ENCODE data around the gene IMPACT. TPM values are rescaled to one million over a fixed set of nuclear protein-coding genes. Genes with fewer than 3 reads are reported as not detected.

Gene IMPACT
- total RNA-seq, 1 donor from 2014 or later: 38.2 TPM

DNA sequence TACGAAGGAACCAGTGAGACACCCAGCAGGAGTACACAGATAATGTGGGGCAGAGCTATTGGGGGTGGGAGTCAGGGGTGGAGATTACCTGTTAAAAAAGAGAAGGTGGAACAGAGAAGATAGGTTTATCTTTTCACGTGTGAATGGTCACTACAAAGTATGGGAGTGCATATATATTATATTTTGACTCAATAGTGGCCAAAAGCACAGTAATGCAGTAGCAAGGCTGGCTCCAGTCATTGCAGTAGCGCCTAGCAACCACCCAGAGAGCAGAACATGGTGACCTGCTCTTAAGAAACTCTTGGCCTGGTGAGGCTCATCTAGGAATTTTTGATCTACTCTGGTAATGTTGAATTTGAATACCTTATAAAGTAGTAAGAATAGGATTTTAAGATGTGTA, 1.0 kb downstream of the IMPACT start:
- Histone ChIP-seq H3K9me3 (no peaks in the 10 kb centered on the region), H3K36me3 (no peaks in the 10 kb centered on the region), H3K4me3 (peak overlapping the region; percentile 82 to 96), H3K4me1 (peaks cover 6 to 7% of the 10 kb centered on the region in 2 donors), H3K27me3 (no peaks in the 10 kb centered on the region), H3K27ac (no peak overlapping the region)
- TF ChIP-seq, protein P1, sequence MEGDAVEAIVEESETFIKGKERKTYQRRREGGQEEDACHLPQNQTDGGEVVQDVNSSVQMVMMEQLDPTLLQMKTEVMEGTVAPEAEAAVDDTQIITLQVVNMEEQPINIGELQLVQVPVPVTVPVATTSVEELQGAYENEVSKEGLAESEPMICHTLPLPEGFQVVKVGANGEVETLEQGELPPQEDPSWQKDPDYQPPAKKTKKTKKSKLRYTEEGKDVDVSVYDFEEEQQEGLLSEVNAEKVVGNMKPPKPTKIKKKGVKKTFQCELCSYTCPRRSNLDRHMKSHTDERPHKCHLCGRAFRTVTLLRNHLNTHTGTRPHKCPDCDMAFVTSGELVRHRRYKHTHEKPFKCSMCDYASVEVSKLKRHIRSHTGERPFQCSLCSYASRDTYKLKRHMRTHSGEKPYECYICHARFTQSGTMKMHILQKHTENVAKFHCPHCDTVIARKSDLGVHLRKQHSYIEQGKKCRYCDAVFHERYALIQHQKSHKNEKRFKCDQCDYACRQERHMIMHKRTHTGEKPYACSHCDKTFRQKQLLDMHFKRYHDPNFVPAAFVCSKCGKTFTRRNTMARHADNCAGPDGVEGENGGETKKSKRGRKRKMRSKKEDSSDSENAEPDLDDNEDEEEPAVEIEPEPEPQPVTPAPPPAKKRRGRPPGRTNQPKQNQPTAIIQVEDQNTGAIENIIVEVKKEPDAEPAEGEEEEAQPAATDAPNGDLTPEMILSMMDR (IDR thresholded peaks at IDR 0.05): no peak
- no peak for DNase-seq (ENCODE audit: low spot score in 2 of 2)
- intact Hi-C loops (cut with DNase I): loop anchor here (5.0 kb wide), 3 partner anchors 65 to 920 kb away; no protein-coding TSS in a partner anchor

DNA sequence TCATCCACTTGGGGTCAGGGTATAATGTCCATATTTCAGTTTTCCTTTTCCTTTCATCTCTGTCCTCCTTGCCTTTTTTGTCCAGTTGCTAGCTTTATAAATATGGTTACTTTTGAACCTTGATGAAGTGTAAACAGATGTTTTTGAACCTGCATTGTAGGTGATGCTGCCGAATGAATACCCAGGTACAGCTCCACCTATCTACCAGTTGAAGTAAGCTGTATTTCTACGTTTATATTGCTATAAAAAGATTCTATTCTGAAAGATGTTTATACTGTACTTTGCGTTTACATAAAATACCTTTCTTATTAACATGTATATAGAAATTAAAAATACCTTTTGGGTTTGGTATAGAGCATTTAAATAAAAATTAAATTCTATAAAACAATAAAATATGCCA, 2.2 kb downstream of the IMPACT start:
- TF ChIP-seq, protein P1 (IDR thresholded peaks at IDR 0.05): no peak
- no peak for DNase-seq (ENCODE audit: low spot score in 2 of 2)
- no peak overlapping the region for H3K27ac ChIP-seq
- H3K9me3 ChIP-seq: no peaks in the 10 kb centered on the region
- intact Hi-C loops (cut with DNase I): loop anchor here (5.0 kb wide), 3 partner anchors 66 to 919 kb away; no protein-coding TSS in a partner anchor
- H3K36me3 ChIP-seq: no peaks in the 10 kb centered on the region
- H3K27me3 ChIP-seq: no peaks in the 10 kb centered on the region
- H3K4me3 ChIP-seq: no peak overlapping the region
- H3K4me1 ChIP-seq: peaks cover 6 to 7% of the 10 kb centered on the region in 2 donors

GRCh38 chr18:24429188-24429587, 2.7 kb downstream of the IMPACT start:
- Histone ChIP-seq H3K4me1 (peaks cover 6 to 7% of the 10 kb centered on the region in 2 donors), H3K36me3 (no peaks in the 10 kb centered on the region), H3K9me3 (no peaks in the 10 kb centered on the region), H3K27me3 (no peaks in the 10 kb centered on the region), H3K4me3 (no peak overlapping the region), H3K27ac (no peak overlapping the region)
- TF ChIP-seq, protein P1 (IDR thresholded peaks at IDR 0.05): no peak
- no peak for DNase-seq (ENCODE audit: low spot score in 2 of 2)
- intact Hi-C loops (cut with DNase I): loop anchor here (5.0 kb wide), 3 partner anchors 67 to 918 kb away; no protein-coding TSS in a partner anchor

- H3K27me3 ChIP-seq: no peaks in the 10 kb centered on the region
- no peak overlapping the region for H3K27ac ChIP-seq
- no peaks in the 10 kb centered on the region for H3K9me3 ChIP-seq
- no peak for DNase-seq (ENCODE audit: low spot score in 2 of 2)
- peaks cover 0 to 2% of the 10 kb centered on the region in 2 donors for H3K4me1 ChIP-seq
- peaks cover 4 to 7% of the 10 kb centered on the region in 2 donors for H3K36me3 ChIP-seq
- TF ChIP-seq, protein P1 (IDR thresholded peaks at IDR 0.05): no peak
- intact Hi-C loops (cut with DNase I): no loop called here
- no peak overlapping the region for H3K4me3 ChIP-seq
Observed at GRCh38 chr18:24432618-24433017, 6.1 kb downstream of the IMPACT start.

- intact Hi-C loops (cut with DNase I): no loop called here
- Histone ChIP-seq H3K4me3 (no peak overlapping the region), H3K27me3 (no peaks in the 10 kb centered on the region), H3K4me1 (no peaks in the 10 kb centered on the region), H3K27ac (no peak overlapping the region), H3K9me3 (no peaks in the 10 kb centered on the region), H3K36me3 (peaks cover 9 to 36% of the 10 kb centered on the region in 2 donors)
- no peak for DNase-seq (ENCODE audit: low spot score in 2 of 2)
- TF ChIP-seq, protein P1 (IDR thresholded peaks at IDR 0.05): no peak
Observed at GRCh38 chr18:24436939-24437338, 10.5 kb downstream of the IMPACT start.

- H3K36me3 ChIP-seq: peaks cover 30 to 70% of the 10 kb centered on the region in 2 donors
- TF ChIP-seq, protein P1 (IDR thresholded peaks at IDR 0.05): no peak
- no peaks in the 10 kb centered on the region for H3K4me1 ChIP-seq
- no peaks in the 10 kb centered on the region for H3K27me3 ChIP-seq
- intact Hi-C loops (cut with DNase I): no loop called here
- no peak for DNase-seq (ENCODE audit: low spot score in 2 of 2)
- H3K9me3 ChIP-seq: no peaks in the 10 kb centered on the region
- no peak overlapping the region for H3K4me3 ChIP-seq
- no peak overlapping the region for H3K27ac ChIP-seq
Observed at GRCh38 chr18:24443870-24444269, 17.4 kb downstream of the IMPACT start.

All from ascending aorta (tissue), 2 donors.